Measurements from ENCODE around the gene GDF11. TPM values are rescaled to one million over a fixed set of nuclear protein-coding genes. Genes with fewer than 3 reads are reported as not detected.
A peak's percentile ranks its signal among the peaks of the same experiment; 100 is the strongest.

Gene GDF11
- total and polyA plus RNA-seq, 2 of the 8 experiments (the other 6 are each of a cell fraction or from before 2014, with no cell fraction given) = 12.1 to 15.1 TPM

DNA sequence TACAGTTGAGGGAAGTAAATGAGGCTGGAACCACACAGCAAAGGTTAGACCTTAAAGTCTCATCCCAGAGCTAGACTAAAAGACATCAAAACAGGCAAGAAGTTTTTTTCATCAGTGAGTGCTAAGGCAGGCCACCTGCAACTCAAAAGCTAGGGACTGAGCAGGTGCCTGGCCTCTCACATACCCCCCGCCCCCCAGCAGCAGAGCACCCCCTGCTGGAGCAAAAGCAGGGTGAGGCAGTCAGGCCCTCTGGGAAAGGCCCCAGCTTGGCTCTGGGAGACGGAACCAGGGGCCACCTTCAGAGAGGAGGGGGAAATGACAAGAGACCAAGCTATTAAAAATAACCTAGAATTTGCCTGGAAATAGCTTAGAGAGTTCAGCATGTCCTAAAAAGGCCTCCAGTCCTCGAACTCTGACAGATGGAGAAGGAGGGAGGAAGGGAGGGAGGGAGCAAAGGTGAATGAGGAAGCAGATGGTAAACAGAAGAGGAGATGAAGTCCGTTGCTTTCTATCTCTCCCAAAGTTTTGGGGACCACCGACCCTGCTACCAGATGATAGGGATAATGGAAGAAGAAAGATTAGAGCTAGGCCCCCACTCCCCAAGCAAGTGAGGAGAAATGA, 37.0 kb upstream of the GDF11 start:
- Histone ChIP-seq H2BK120ac (replicated peaks; ENCODE audit: low read depth, low read length) (no peak overlapping the region), H3K27ac (ENCODE audit: low read depth, low read length) (no peak overlapping the region), H3K23me2 (ENCODE audit: low read depth, low read length) (peaks cover 15% of the 10 kb centered on the region), H4K8ac (ENCODE audit: extremely low read depth, insufficient read depth, low read length) (no peak overlapping the region), H3K18ac (ENCODE audit: extremely low read depth, low read length) (no peak overlapping the region), H3K79me2 (ENCODE audit: control insufficient read depth in 1 of 2, insufficient read depth in 2 of 2, low read length in 2 of 2) (peaks cover 0 to 32% of the 10 kb centered on the region in 2 experiments; a peak in 2 of 4 replicates), H3K27me3 (replicated peaks in 1 of 4; ENCODE audit: control insufficient read depth in 3 of 4, extremely low read depth in 1 of 4, insufficient read depth in 3 of 4, low read length in 3 of 4) (peaks cover 0 to 3% (median 0%) of the 10 kb centered on the region in 4 experiments; a peak in 4 of 7 replicates), H3K56ac (replicated peaks; ENCODE audit: insufficient read length, low read depth, low read length) (no peak overlapping the region), H4K91ac (replicated peaks; ENCODE audit: insufficient read length, low read length) (no peak overlapping the region), H3K9ac (replicated peaks in 1 of 4; ENCODE audit: extremely low read depth in 1 of 4, low read depth in 3 of 4, low read length in 3 of 4) (no peak overlapping the region), H3K4me1 (replicated peaks in 1 of 4; ENCODE audit: control insufficient read depth in 3 of 4, insufficient read depth in 4 of 4, low read length in 3 of 4) (peaks cover 0 to 25% (median 8%) of the 10 kb centered on the region in 4 experiments; a peak in 5 of 7 replicates), H3K4me2 (ENCODE audit: insufficient read depth in 1 of 2, low read depth in 2 of 2, low read length in 2 of 2) (peak overlapping the region; percentile 91 to 100), H2AK5ac (ENCODE audit: low read depth, low read length) (no peak overlapping the region), H3K4ac (replicated peaks; ENCODE audit: insufficient read length, low read depth, low read length) (no peak overlapping the region), H2BK5ac (ENCODE audit: low read depth, low read length) (no peak overlapping the region), H2BK15ac (ENCODE audit: low read length) (no peak overlapping the region), H4K20me1 (replicated peaks in 1 of 2; ENCODE audit: control insufficient read depth in 1 of 2, insufficient read depth in 2 of 2, low read length in 2 of 2) (peaks cover 0 to 11% of the 10 kb centered on the region in 2 experiments), H3K23ac (ENCODE audit: insufficient read length) (no peak overlapping the region), H3K14ac (ENCODE audit: insufficient read length) (no peak overlapping the region), H3K4me3 (ENCODE audit: extremely low read depth in 1 of 4, insufficient read depth in 2 of 4, low read depth in 3 of 4, low read length in 4 of 4) (peak overlapping the region in 3 of 4 experiments; percentile 17 to 88 (median 32); a peak in 4 of 8 replicates), H3K9me3 (ENCODE audit: insufficient read depth in 2 of 2, low read depth in 1 of 2, low read length in 1 of 2) (no peaks in the 10 kb centered on the region), H4K5ac (ENCODE audit: insufficient read length, low read depth, low read length) (no peak overlapping the region), H2BK20ac (ENCODE audit: low read length) (no peak overlapping the region), H3K36me3 (ENCODE audit: control insufficient read depth in 2 of 4, insufficient read depth in 4 of 4, low read length in 3 of 4) (no peaks in the 10 kb centered on the region; a peak in 1 of 8 replicates), H2BK12ac (ENCODE audit: low read depth, low read length) (no peak overlapping the region), H2AFZ (ENCODE audit: low read length) (no peak overlapping the region), H3K79me1 (ENCODE audit: low read depth, low read length) (peaks cover 14% of the 10 kb centered on the region; the same call in 1 of the 2 replicates)
- WGBS, 2 experiments (ENCODE audit: extremely low coverage in 1 of 2, insufficient coverage in 1 of 2, insufficient read length in 1 of 2, insufficient replicate concordance in 2 of 2, low coverage in 1 of 2, low lambda C conversion rate in 2 of 2, missing lambda C conversion rate in 1 of 2) = 43% methylated on average over 5 of the region's 5 CpGs; no CpG with 5 or more reads in 1 of the 2 experiments
- DNase-seq (ENCODE audit: low read depth in 1 of 2, low spot score in 2 of 2) = peak in 1 of 2 experiments; percentile 72
- FAIRE-seq = no peak
- ChIA-PET CTCF (ENCODE audit: partially characterized antibody) (interaction anchor here (0.7 to 5.1 kb wide), 33 partner anchors 10 to 1228 kb away, joined by 3 to 38 read pairs (median 5); partner anchors contain the start of genes BLOC1S1, CD63, MUCL1 and RDH5), POLR2A (ENCODE audit: partially characterized antibody) (interaction anchor here (1.0 to 3.6 kb wide), 12 partner anchors 10 to 39 kb away, joined by 4 to 39 read pairs (median 9); partner anchors contain the start of genes BLOC1S1 and CD63)
- TF ChIP-seq SP4 (IDR thresholded peaks at IDR 0.05; ENCODE audit: low read length) = no peak
- TF ChIP-seq, protein P1, sequence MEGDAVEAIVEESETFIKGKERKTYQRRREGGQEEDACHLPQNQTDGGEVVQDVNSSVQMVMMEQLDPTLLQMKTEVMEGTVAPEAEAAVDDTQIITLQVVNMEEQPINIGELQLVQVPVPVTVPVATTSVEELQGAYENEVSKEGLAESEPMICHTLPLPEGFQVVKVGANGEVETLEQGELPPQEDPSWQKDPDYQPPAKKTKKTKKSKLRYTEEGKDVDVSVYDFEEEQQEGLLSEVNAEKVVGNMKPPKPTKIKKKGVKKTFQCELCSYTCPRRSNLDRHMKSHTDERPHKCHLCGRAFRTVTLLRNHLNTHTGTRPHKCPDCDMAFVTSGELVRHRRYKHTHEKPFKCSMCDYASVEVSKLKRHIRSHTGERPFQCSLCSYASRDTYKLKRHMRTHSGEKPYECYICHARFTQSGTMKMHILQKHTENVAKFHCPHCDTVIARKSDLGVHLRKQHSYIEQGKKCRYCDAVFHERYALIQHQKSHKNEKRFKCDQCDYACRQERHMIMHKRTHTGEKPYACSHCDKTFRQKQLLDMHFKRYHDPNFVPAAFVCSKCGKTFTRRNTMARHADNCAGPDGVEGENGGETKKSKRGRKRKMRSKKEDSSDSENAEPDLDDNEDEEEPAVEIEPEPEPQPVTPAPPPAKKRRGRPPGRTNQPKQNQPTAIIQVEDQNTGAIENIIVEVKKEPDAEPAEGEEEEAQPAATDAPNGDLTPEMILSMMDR (IDR thresholded peaks at IDR 0.05; ENCODE audit: control extremely low read depth in 1 of 3, insufficient read depth in 1 of 3, low read depth in 1 of 3, low read length in 3 of 3) = peak; percentile 75 to 90 (median 82)
- TF ChIP-seq CTBP2 (IDR thresholded peaks at IDR 0.05; ENCODE audit: borderline replicate concordance, insufficient read depth, insufficient read length, low read length) = no peak
- TF ChIP-seq MAFK (IDR thresholded peaks at IDR 0.05; ENCODE audit: low read depth, low read length) = no peak
- TF ChIP-seq POLR2AphosphoS5 (IDR thresholded peaks at IDR 0.05; ENCODE audit: low read depth, low read length) = no peak
- no peak for TF ChIP-seq EZH2 (IDR thresholded peaks at IDR 0.05; ENCODE audit: low read depth, low read length, severe bottlenecking)
- TF ChIP-seq BRCA1 (IDR thresholded peaks at IDR 0.05; ENCODE audit: low read depth, low read length) = no peak
- 0 out of 2 replicates have a peak, but pooled peaks have one; percentile 19 for TF ChIP-seq YY1 (IDR thresholded peaks at IDR 0.05; ENCODE audit: low read depth, low read length)
- TF ChIP-seq TCF12 (IDR thresholded peaks at IDR 0.05; ENCODE audit: low read depth, low read length) = no peak
- no peak for TF ChIP-seq TAF1 (IDR thresholded peaks at IDR 0.05; ENCODE audit: low read depth, low read length)

Measured in H1 (cell line).